H9 (cell line): ENCODE results near the gene TNC. TPM values are rescaled to one million over a fixed set of nuclear protein-coding genes. Genes with fewer than 3 reads are reported as not detected.

ENCODE experiments used
- DNase-seq: peaks from one replicate; pipeline ENCODE4 v3.0.0-alpha.2; 2017
- H2AFZ ChIP-seq: one replicate; pipeline ENCODE4 v1.6.1; 2013; ENCODE audit warnings: mild to moderate bottlenecking, low read length, control low read depth, moderate library complexity
- H2AK5ac ChIP-seq: 2 replicates; pipeline ENCODE4 v1.6.1; 2013; ENCODE audit warnings: low read length, control low read depth, mixed read lengths; ENCODE audit not compliant: insufficient read length
- H2BK120ac ChIP-seq: one replicate; pipeline ENCODE4 v1.6.1; 2013; ENCODE audit warnings: low read depth, mild to moderate bottlenecking, low read length, control low read depth, inconsistent platforms; ENCODE audit not compliant: poor library complexity, severe bottlenecking
- H2BK12ac ChIP-seq: 2 replicates; pipeline ENCODE4 v1.6.1; 2013; ENCODE audit warnings: low read length, control low read depth, mixed read lengths, low read depth; ENCODE audit not compliant: insufficient read length
- H2BK15ac ChIP-seq: 2 replicates; pipeline ENCODE4 v1.6.1; 2013; ENCODE audit warnings: low read depth, low read length, control low read depth
- H2BK20ac ChIP-seq: one replicate; pipeline ENCODE4 v1.6.1; 2013; ENCODE audit warnings: low read depth, mild to moderate bottlenecking, low read length, control low read depth, inconsistent platforms; ENCODE audit not compliant: poor library complexity, severe bottlenecking
- H2BK5ac ChIP-seq: 2 replicates; pipeline ENCODE4 v1.6.1; 2013; ENCODE audit warnings: low read length, control low read depth, mixed read lengths; ENCODE audit not compliant: insufficient read length
- H3K14ac ChIP-seq: 2 replicates; pipeline ENCODE4 v1.6.1; 2013; ENCODE audit warnings: low read length, control low read depth; ENCODE audit not compliant: insufficient read depth
- H3K18ac ChIP-seq: 2 replicates; pipeline ENCODE4 v1.6.1; 2013; ENCODE audit warnings: low read depth, mild to moderate bottlenecking, mixed read lengths, low read length, control low read depth; ENCODE audit not compliant: insufficient read length
- H3K23ac ChIP-seq: 2 replicates; pipeline ENCODE4 v1.6.1; 2013; ENCODE audit warnings: low read length, control low read depth, mixed read lengths, low read depth; ENCODE audit not compliant: insufficient read length
- H3K23me2 ChIP-seq: 2 replicates; pipeline ENCODE4 v1.6.1; 2013; ENCODE audit warnings: low read depth, mild to moderate bottlenecking, mixed read lengths, low read length, control low read depth; ENCODE audit not compliant: insufficient read length, poor library complexity, severe bottlenecking
- H3K27ac ChIP-seq: 2 replicates; pipeline ENCODE4 v1.5.1; 2013; ENCODE audit warnings: low read length, control low read depth, mixed read lengths, low read depth; ENCODE audit not compliant: insufficient read length
- H3K27me3 ChIP-seq: 2 replicates; pipeline ENCODE4 v1.6.1; 2013; ENCODE audit warnings: low read length, control low read depth, inconsistent platforms; ENCODE audit not compliant: insufficient read depth
- H3K4ac ChIP-seq: 2 replicates; pipeline ENCODE4 v1.6.1; 2013; ENCODE audit warnings: low read depth, mild to moderate bottlenecking, control low read depth, inconsistent platforms, low read length, moderate library complexity
- H3K4me1 ChIP-seq: 2 replicates; pipeline ENCODE4 v1.6.1; 2013; ENCODE audit warnings: low read length, control low read depth, inconsistent platforms; ENCODE audit not compliant: insufficient read depth
- H3K4me2 ChIP-seq: 2 replicates; pipeline ENCODE4 v1.6.1; 2013; ENCODE audit warnings: low read length, control low read depth, mixed read lengths; ENCODE audit not compliant: insufficient read length, insufficient read depth
- H3K56ac ChIP-seq: 2 replicates; pipeline ENCODE4 v1.6.1; 2013; ENCODE audit warnings: low read depth, mild to moderate bottlenecking, mixed read lengths, low read length, control low read depth; ENCODE audit not compliant: insufficient read length
- H3K79me1 ChIP-seq: 2 replicates; pipeline ENCODE4 v1.6.1; 2013; ENCODE audit warnings: low read depth, mild to moderate bottlenecking, moderate library complexity, low read length, control low read depth, inconsistent platforms; ENCODE audit not compliant: insufficient read depth, poor library complexity, severe bottlenecking
- H3K79me2 ChIP-seq: 2 replicates; pipeline ENCODE4 v1.6.1; 2013; ENCODE audit warnings: low read length, control low read depth, inconsistent platforms; ENCODE audit not compliant: insufficient read depth
- H3K9ac ChIP-seq: 2 replicates; pipeline ENCODE4 v1.6.1; 2013; ENCODE audit warnings: low read length, control low read depth, mixed read lengths; ENCODE audit not compliant: insufficient read length; ENCODE audit errors: extremely low read depth
- H3K9me3 ChIP-seq: one replicate; pipeline ENCODE4 v1.6.1; 2013; ENCODE audit warnings: low read depth, low read length, inconsistent platforms; ENCODE audit not compliant: control insufficient read depth
- H3T11ph ChIP-seq: one replicate; pipeline ENCODE4 v1.6.1; 2013; ENCODE audit warnings: mild to moderate bottlenecking, low read length, control low read depth, inconsistent platforms
- H4K20me1 ChIP-seq: one replicate; pipeline ENCODE4 v1.6.1; 2013; ENCODE audit not compliant: control insufficient read depth, insufficient read length, insufficient read depth
- H4K5ac ChIP-seq: 2 replicates; pipeline ENCODE4 v1.6.1; 2013; ENCODE audit warnings: low read depth, mild to moderate bottlenecking, mixed read lengths, low read length, control low read depth; ENCODE audit not compliant: insufficient read length
- H4K8ac ChIP-seq: replicated peaks from 2 replicates; pipeline ENCODE4 v1.6.1; 2013; ENCODE audit warnings: low read length, control low read depth, mixed read lengths, low read depth; ENCODE audit not compliant: insufficient read length
- H4K91ac ChIP-seq: 2 replicates; pipeline ENCODE4 v1.6.1; 2013; ENCODE audit warnings: low read depth, mild to moderate bottlenecking, moderate library complexity, mixed read lengths, low read length, control low read depth; ENCODE audit not compliant: insufficient read length
- H3K27ac Mint-ChIP-seq, 3 experiments: 2 replicates in 2 of 3; 3 replicates in 1 of 3; pipeline ENCODE4 v1.8.0; 2020 to 2021; ENCODE audit warnings: mixed read lengths in 3 of 3, mild to moderate bottlenecking in 1 of 3, moderate library complexity in 1 of 3
- H3K27me3 Mint-ChIP-seq: 2 replicates; pipeline ENCODE4 v1.8.0; 2021; ENCODE audit warnings: low read depth, mild to moderate bottlenecking, moderate library complexity, mixed read lengths
- H3K36me3 Mint-ChIP-seq, 3 experiments: 2 replicates in 2 of 3; 3 replicates in 1 of 3; pipeline ENCODE4 v1.8.0; 2020 to 2021; ENCODE audit warnings: low read depth in 3 of 3, mixed read lengths in 3 of 3; ENCODE audit not compliant: insufficient read depth in 1 of 3
- H3K4me1 Mint-ChIP-seq, 2 experiments: 2 replicates each; pipeline ENCODE4 v1.8.0; 2020; ENCODE audit warnings: mixed read lengths in 2 of 2
- H3K4me3 Mint-ChIP-seq, 2 experiments: 2 replicates in 1 of 2; 3 replicates in 1 of 2; pipeline ENCODE4 v1.8.0; 2020 to 2021; ENCODE audit warnings: mild to moderate bottlenecking in 2 of 2, mixed read lengths in 2 of 2, moderate library complexity in 1 of 2
- H3K9me3 Mint-ChIP-seq, 2 experiments: 2 replicates in 1 of 2; 3 replicates in 1 of 2; pipeline ENCODE4 v1.8.0; 2020; ENCODE audit warnings: mild to moderate bottlenecking in 2 of 2, mixed read lengths in 2 of 2, moderate library complexity in 1 of 2
- WGBS: extraction: QIAGEN DNeasy Blood & Tissue Kit; methylation state at CpG from one replicate; pipeline ENCODE4 v1.1.7; 2013; ENCODE audit warnings: missing lambda C conversion rate, low lambda C conversion rate, mixed read lengths; ENCODE audit not compliant: insufficient read length; ENCODE audit errors: extremely low coverage; 5-methylcytosine and 5-hydroxymethylcytosine counted together
- total RNA-seq: library from RNA; stranded (reverse); gene quantifications from 2 replicates; pipeline ENCODE4 v1.2.1, GENCODE V29; 2021
- TF ChIP-seq, protein P1 (sequence below): fragments of 200-600 bp; sonication (generic); conservative IDR thresholded peaks from 3 replicates; pipeline ENCODE4 v1.8.0; 2021; ENCODE audit warnings: antibody characterized with exemption, mild to moderate bottlenecking

The TNC gene
- total RNA-seq, 1 experiment from 2014 or later, result 0.63 TPM

DNA sequence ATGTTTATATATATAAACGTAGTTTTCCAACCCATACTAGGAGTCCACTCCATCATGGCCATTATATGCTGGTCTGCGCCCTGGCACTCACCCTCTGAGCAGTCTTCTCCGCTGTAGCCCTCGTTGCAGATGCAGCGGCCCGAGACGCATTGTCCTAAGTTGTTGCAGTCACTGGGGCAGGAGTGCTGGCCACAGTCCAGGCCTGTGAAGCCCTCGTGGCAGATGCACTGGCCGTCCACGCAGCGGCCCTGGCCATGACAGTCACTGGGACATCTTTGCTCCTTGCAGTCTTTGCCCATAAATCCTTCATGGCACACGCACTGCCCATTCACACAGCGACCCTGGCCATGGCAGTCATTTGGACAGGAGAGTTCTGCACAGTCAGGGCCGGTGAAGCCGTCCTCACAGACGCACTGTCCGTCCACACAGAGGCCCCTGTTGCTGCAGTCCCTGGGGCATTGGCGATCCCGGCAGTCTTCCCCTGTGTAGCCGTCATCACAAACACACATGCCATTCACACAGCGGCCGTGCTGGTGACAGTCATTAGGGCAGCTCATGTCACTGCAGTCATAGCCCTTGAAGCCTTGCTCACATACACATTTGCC lies 32.1 kb downstream of the TNC start:
- no peak overlapping the region for H3K4ac ChIP-seq
- no peak overlapping the region for H2BK12ac ChIP-seq
- Mint-ChIP-seq H3K36me3 (no peaks in the 10 kb centered on the region), H3K9me3 (no peaks in the 10 kb centered on the region), H3K27ac (no peak overlapping the region), H3K4me3 (no peak overlapping the region), H3K4me1 (peaks cover 6 to 10% of the 10 kb centered on the region in 2 experiments; a peak in 2 of 4 replicates), H3K27me3 (peaks cover 21% of the 10 kb centered on the region)
- no peak overlapping the region for H2AK5ac ChIP-seq
- H3K9me3 ChIP-seq, result no peaks in the 10 kb centered on the region
- no peak overlapping the region for H2BK20ac ChIP-seq
- H2BK120ac ChIP-seq, result no peak overlapping the region
- H2BK5ac ChIP-seq, result no peak overlapping the region
- no peak overlapping the region for H3K9ac ChIP-seq
- TF ChIP-seq, protein P1, sequence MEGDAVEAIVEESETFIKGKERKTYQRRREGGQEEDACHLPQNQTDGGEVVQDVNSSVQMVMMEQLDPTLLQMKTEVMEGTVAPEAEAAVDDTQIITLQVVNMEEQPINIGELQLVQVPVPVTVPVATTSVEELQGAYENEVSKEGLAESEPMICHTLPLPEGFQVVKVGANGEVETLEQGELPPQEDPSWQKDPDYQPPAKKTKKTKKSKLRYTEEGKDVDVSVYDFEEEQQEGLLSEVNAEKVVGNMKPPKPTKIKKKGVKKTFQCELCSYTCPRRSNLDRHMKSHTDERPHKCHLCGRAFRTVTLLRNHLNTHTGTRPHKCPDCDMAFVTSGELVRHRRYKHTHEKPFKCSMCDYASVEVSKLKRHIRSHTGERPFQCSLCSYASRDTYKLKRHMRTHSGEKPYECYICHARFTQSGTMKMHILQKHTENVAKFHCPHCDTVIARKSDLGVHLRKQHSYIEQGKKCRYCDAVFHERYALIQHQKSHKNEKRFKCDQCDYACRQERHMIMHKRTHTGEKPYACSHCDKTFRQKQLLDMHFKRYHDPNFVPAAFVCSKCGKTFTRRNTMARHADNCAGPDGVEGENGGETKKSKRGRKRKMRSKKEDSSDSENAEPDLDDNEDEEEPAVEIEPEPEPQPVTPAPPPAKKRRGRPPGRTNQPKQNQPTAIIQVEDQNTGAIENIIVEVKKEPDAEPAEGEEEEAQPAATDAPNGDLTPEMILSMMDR, result no peak
- DNase-seq, result no peak
- H3K4me1 ChIP-seq, result no peaks in the 10 kb centered on the region
- H3K79me2 ChIP-seq, result no peaks in the 10 kb centered on the region
- no peaks in the 10 kb centered on the region for H3K23me2 ChIP-seq
- no peaks in the 10 kb centered on the region for H4K20me1 ChIP-seq
- no peak overlapping the region for H4K91ac ChIP-seq
- no CpG with 5 or more reads among the region's 22 CpGs for WGBS
- H3K56ac ChIP-seq, result no peak overlapping the region
- no peaks in the 10 kb centered on the region for H3K79me1 ChIP-seq
- H3K18ac ChIP-seq, result no peak overlapping the region
- no peak overlapping the region for H3T11ph ChIP-seq
- H2AFZ ChIP-seq, result no peak overlapping the region
- H3K27ac ChIP-seq, result no peak overlapping the region
- H4K5ac ChIP-seq, result no peak overlapping the region
- no peak overlapping the region for H3K4me2 ChIP-seq
- no peak overlapping the region for H3K23ac ChIP-seq
- H3K14ac ChIP-seq, result 0 out of 2 replicates have a peak overlapping the region, but pooled peaks have one; percentile 4
- H3K27me3 ChIP-seq, result no peaks in the 10 kb centered on the region
- no peak overlapping the region for H4K8ac ChIP-seq
- H2BK15ac ChIP-seq, result no peak overlapping the region
